GM12872 (cell line): ENCODE data around the gene C10orf67.

Source experiments
- TF ChIP-seq, protein P1 (sequence below): IDR thresholded peaks from 3 replicates; pipeline ENCODE4 v1.5.1; 2011; ENCODE audit warnings: low read depth, mild to moderate bottlenecking, low read length, moderate library complexity; ENCODE audit not compliant: insufficient read depth

C10orf67 gene

GRCh38 chr10:23194966-23195845 is 149.4 kb downstream of the C10orf67 start:
- TF ChIP-seq, protein P1, sequence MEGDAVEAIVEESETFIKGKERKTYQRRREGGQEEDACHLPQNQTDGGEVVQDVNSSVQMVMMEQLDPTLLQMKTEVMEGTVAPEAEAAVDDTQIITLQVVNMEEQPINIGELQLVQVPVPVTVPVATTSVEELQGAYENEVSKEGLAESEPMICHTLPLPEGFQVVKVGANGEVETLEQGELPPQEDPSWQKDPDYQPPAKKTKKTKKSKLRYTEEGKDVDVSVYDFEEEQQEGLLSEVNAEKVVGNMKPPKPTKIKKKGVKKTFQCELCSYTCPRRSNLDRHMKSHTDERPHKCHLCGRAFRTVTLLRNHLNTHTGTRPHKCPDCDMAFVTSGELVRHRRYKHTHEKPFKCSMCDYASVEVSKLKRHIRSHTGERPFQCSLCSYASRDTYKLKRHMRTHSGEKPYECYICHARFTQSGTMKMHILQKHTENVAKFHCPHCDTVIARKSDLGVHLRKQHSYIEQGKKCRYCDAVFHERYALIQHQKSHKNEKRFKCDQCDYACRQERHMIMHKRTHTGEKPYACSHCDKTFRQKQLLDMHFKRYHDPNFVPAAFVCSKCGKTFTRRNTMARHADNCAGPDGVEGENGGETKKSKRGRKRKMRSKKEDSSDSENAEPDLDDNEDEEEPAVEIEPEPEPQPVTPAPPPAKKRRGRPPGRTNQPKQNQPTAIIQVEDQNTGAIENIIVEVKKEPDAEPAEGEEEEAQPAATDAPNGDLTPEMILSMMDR: no peak

DNA sequence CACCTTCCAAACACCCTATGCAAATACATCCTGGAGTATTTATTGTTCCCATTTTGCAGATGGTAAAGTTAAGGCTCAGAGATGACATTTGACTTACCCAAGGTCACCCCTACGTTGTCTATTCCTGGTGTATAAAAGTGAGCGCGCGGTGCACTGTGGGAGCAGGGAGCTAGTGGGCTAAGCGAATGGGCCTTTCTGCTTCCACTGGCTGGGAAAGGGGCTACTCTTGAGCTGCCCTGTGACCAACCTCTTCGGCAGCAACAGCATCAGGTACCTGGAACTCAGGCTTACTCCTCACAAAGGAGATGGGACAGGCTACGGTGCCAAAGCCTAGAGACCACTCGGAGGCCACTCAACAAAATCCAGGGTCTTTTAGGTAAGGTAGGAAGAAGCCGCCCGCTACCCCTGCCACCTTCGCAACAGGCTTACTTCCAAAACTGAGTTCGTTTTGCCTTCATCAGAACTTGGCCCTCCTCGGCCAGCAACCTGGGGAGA is 150.1 kb downstream of the C10orf67 start:
- TF ChIP-seq, protein P1: no peak

DNA sequence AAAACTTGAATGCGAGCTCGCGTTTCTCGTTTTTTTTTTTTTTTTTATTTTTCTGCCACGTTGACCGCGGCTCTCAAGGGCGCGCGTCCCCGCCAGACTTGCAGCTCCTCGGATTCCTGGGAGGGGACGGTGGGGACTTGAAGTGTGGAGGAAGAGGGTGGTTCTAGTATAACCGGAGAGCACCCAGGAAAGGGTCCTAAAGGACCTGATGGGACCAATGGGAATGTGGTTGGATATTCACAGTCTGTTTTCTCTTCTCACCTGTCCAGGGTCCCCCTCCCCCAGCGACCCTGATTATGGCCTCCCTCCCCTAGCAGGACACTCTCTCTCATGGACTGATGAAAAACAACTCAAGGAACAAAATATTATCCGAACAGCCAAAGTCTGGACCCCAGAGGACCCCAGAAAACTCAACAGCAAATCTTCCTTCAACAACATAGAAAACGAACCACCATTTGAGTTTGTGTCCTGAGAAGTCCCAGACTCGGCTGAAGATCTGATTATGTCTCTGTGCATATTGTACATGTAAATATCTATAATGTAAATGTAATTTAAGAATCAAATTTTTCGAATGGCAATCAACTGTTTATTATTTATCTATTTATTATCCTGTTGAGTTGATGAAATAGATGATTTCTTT is 151.0 kb downstream of the C10orf67 start:
- TF ChIP-seq, protein P1: no peak

- TF ChIP-seq, protein P1: no peak
Observed at GRCh38 chr10:23192712-23193434, 151.7 kb downstream of the C10orf67 start.

DNA sequence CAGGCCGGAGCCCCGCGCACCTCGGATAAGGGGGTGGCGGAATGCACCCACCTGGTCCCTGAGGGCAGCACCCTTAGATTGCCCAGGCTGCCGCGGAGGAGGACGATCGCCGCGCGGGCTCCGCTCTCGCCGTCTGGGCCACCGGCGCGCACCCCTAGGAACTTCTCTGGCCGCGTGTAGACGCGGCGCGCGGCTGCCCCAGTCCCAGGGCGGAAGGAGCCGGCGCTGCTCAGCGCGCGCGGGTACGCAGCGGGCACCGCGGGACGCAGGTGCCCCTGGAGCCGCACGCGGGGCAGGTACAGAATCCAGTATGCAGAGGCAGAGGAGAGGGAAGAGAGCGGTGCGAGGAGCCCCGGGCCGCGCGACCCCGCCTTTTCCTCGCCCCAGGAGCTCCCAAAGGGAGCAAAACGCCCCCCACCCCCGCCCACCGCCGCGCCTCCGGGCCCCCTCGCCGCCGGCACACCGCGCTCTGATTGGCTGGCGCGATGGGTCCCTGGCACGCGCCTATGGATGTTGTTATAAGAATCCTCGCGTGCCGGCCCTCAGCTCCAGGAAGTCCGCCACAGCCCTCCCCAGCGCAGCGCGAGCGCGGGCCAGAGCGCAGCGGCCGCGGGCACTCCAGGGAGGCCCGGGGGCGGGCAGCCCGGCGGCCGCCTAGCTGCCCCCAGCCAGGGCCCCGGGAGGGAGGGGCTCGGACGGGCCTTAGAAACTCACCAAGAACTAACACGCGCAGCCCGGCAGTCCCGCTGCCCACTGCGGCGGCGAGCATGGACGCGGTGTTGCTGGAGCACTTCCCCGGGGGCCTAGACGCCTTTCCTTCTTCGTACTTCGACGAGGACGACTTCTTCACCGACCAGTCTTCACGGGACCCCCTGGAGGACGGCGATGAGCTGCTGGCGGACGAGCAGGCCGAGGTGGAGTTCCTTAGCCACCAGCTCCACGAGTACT is 152.6 kb downstream of the C10orf67 start, which contains the start of gene PTF1A:
PTF1A (plus strand) TSS at position 549 of the 948 bp plus-strand sequence; CDS start at position 768, 219 bp downstream.
- TF ChIP-seq, protein P1: no peak

DNA sequence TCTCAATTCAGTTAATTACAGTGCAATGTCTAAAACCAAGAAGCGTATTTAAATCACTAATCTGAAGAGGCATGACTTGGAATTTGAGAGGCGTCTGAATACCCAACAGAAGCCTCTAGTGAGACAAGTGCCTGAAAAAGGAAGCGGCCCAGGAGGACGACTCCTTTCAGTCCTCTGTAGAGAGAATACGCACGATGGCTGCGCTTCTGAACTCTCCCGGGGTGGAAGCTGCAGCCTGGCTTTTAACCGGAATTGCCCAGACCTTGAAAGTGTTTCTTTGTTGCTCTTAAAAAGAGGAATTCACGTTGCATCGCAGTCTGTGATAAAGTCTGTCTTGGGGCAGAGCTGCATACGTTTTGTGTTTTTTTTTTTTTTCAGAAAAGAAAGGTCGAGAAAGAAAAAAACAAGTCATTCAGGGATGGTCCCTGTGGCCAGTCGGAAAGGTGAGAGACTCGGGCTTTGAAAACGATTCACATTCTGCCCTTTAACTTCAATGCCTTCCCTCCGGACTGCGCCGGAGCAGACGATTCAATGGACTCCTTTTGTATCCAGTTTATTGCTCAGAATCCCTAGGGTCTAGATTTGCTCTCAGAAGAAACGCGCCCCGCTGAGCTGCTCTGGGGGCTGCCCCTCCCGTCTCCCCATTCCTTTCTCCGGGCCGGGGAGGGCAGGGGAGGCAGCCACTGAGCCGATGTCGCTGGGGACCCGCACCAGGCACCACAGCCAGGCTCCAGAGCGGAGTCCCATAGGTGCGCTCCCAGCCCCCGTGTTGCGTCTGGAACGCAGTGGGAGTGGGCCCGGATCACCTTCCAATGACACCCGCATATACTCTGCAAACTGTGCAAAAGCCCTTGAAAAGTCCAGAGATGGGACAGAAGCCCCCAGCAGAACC is 153.5 kb downstream of the C10orf67 start:
- TF ChIP-seq, protein P1: no peak
